Measurements from ENCODE around the gene JPT1. TPM values are rescaled to one million over a fixed set of nuclear protein-coding genes. Genes with fewer than 3 reads are reported as not detected.

JPT1 gene
- total RNA-seq, 3 donors from 2014 or later, result 9.9 to 30.5 (median 24.9) TPM

DNA sequence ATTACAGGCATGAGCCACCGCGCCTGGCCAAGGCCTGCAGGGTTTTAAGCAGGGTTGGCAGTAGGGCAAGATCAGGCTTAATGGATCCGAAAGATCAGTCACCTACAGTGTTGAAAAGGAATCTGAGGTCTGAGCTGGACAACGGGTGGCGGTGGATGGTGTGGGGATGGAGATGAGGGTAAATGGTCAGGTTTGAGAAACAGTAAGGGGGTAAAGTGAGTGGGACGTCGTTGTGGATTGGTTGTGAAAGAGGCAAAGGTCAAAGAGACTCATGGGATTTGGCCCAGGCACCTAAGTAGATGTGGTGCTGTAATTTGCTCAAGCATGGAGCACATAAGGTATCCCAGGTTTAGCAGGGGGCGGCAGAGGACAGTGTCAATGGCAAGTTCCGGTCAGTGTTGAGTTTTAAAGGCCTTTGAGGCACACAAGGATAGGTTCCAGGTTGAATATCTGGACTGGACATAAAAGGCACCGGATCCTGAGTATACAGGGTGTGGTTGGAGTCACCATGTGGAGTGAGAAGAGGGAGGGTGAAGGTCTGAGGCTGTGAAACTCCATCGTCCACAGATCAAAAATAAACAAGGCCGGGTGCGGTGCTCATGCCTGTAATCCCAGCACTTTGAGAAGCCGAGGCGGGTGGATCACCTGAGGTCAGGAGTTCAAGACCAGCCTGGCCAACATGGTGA lies 67.7 kb downstream of the JPT1 start:
- Histone ChIP-seq H3K4me1 (peaks cover 20 to 26% of the 10 kb centered on the region in 2 donors), H3K4me3 (peak overlapping the region in 2 of 3 donors; percentile 69 to 91), H3K27me3 (no peaks in the 10 kb centered on the region), H3K27ac (peak overlapping the region; percentile 93 to 98), H3K36me3 (no peaks in the 10 kb centered on the region), H3K9me3 (no peaks in the 10 kb centered on the region)
- TF ChIP-seq, protein P1, sequence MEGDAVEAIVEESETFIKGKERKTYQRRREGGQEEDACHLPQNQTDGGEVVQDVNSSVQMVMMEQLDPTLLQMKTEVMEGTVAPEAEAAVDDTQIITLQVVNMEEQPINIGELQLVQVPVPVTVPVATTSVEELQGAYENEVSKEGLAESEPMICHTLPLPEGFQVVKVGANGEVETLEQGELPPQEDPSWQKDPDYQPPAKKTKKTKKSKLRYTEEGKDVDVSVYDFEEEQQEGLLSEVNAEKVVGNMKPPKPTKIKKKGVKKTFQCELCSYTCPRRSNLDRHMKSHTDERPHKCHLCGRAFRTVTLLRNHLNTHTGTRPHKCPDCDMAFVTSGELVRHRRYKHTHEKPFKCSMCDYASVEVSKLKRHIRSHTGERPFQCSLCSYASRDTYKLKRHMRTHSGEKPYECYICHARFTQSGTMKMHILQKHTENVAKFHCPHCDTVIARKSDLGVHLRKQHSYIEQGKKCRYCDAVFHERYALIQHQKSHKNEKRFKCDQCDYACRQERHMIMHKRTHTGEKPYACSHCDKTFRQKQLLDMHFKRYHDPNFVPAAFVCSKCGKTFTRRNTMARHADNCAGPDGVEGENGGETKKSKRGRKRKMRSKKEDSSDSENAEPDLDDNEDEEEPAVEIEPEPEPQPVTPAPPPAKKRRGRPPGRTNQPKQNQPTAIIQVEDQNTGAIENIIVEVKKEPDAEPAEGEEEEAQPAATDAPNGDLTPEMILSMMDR (IDR thresholded peaks at IDR 0.05), result no peak
- TF ChIP-seq POLR2AphosphoS5 (IDR thresholded peaks at IDR 0.05), result no peak
- TF ChIP-seq POLR2A (IDR thresholded peaks at IDR 0.05), result no peak
- intact Hi-C loops (cut with DNase I; ENCODE audit: low total_unique reads), result no loop called here
- DNase-seq (ENCODE audit: low spot score in 2 of 2), result no peak

Other genes with a start within 250 kb of the JPT1 start
- gene USH1G, start 231.3 kb downstream of the JPT1 start, total RNA-seq, result not detected
- under 1 TPM in 1 of 3 donors, not detected in 2; 0.33 TPM for gene OTOP2, start 230.2 kb downstream of the JPT1 start, total RNA-seq
- not detected for gene OTOP3, start 218.6 kb downstream of the JPT1 start, total RNA-seq
- gene HID1, start 181.8 kb downstream of the JPT1 start, total RNA-seq, result 10 to 100 TPM in 2 of 3 donors, 1 to 10 TPM in 1; 6.1 to 46.5 (median 37.3) TPM
- 10 to 100 TPM in 1 of 3 donors, 1 to 10 TPM in 2; 8.0 to 13.1 (median 9.2) TPM for gene CDR2L, start 166.9 kb downstream of the JPT1 start, total RNA-seq
- 10 to 100 TPM; 38.6 to 48.6 (median 44.6) TPM for gene MRPL58, start 141.8 kb downstream of the JPT1 start, total RNA-seq
- 100 to 1,000 TPM; 190 to 268 (median 222) TPM for gene ATP5PD, start 107.5 kb downstream of the JPT1 start, total RNA-seq
- gene KCTD2, start 107.3 kb downstream of the JPT1 start, total RNA-seq, result 10 to 100 TPM; 23.5 to 28.4 (median 24.6) TPM
- gene SLC16A5, start 66.6 kb downstream of the JPT1 start, total RNA-seq, result 10 to 100 TPM in 2 of 3 donors, 1 to 10 TPM in 1; 9.0 to 19.8 (median 18.4) TPM
- 1 to 10 TPM; 3.4 to 6.7 (median 5.6) TPM for gene ARMC7, start 44.5 kb downstream of the JPT1 start, total RNA-seq
- gene NT5C, start 22.8 kb downstream of the JPT1 start, total RNA-seq, result 100 to 1,000 TPM in 1 of 3 donors, 10 to 100 TPM in 2; 79.6 to 106 (median 91.4) TPM
- 10 to 100 TPM; 68.8 to 78.6 (median 74.6) TPM for gene SUMO2, start 28.4 kb upstream of the JPT1 start, total RNA-seq
- 10 to 100 TPM; 37.1 to 40.2 (median 37.7) TPM for gene NUP85, start 51.2 kb upstream of the JPT1 start, total RNA-seq
- 10 to 100 TPM; 20.0 to 35.0 (median 32.8) TPM for gene GGA3, start 107.1 kb upstream of the JPT1 start, total RNA-seq
- gene MRPS7, start 107.4 kb upstream of the JPT1 start, total RNA-seq, result 10 to 100 TPM; 37.0 to 46.5 (median 40.1) TPM
- gene MIF4GD, start 116.7 kb upstream of the JPT1 start, total RNA-seq, result 10 to 100 TPM; 26.2 to 38.7 (median 28.8) TPM
- 10 to 100 TPM; 11.4 to 13.8 (median 12.3) TPM for gene SLC25A19, start 134.9 kb upstream of the JPT1 start, total RNA-seq